KMS-11 (cell line): Measurements from ENCODE around the gene NFIB.

ENCODE experiments used
- H2AFZ ChIP-seq: fragments of 200-600 bp; sonication (generic); 2 replicates; pipeline ENCODE4 v1.6.1; 2016; ENCODE audit warnings: antibody characterized with exemption, mixed run types, low read depth
- H3K27ac ChIP-seq: fragments of 200-600 bp; sonication (generic); 2 replicates; pipeline ENCODE4 v1.6.1; 2016; ENCODE audit warnings: mild to moderate bottlenecking, mixed run types
- H3K27me3 ChIP-seq: fragments of 200-600 bp; sonication (generic); 2 replicates; pipeline ENCODE4 v1.6.1; 2017; ENCODE audit warnings: mild to moderate bottlenecking, low read depth, mixed run types, moderate library complexity; ENCODE audit not compliant: insufficient read depth
- H3K36me3 ChIP-seq: fragments of 200-600 bp; sonication (generic); 2 replicates; pipeline ENCODE4 v1.6.1; 2017; ENCODE audit warnings: mild to moderate bottlenecking, mixed run types; ENCODE audit not compliant: insufficient read depth
- H3K4me1 ChIP-seq: fragments of 200-600 bp; sonication (generic); 2 replicates; pipeline ENCODE4 v1.6.1; 2016; ENCODE audit warnings: mild to moderate bottlenecking, low read depth, mixed run types; ENCODE audit not compliant: poor library complexity, severe bottlenecking
- H3K4me2 ChIP-seq: fragments of 200-600 bp; sonication (generic); 2 replicates; pipeline ENCODE4 v1.7.0; 2016; ENCODE audit warnings: mild to moderate bottlenecking, mixed run types
- H3K4me3 ChIP-seq: fragments of 200-600 bp; sonication (generic); IDR thresholded peaks from 2 replicates; pipeline ENCODE4 v1.6.1; 2017; ENCODE audit warnings: low read depth, low read length, mixed read lengths; ENCODE audit not compliant: insufficient read depth
- H3K79me2 ChIP-seq: fragments of 200-600 bp; sonication (generic); 2 replicates; pipeline ENCODE4 v1.6.1; 2016; ENCODE audit warnings: low read depth, mixed run types; ENCODE audit not compliant: insufficient read depth
- H3K9ac ChIP-seq: fragments of 200-600 bp; sonication (generic); 2 replicates; pipeline ENCODE4 v1.6.1; 2016; ENCODE audit warnings: mild to moderate bottlenecking, mixed run types
- H4K20me1 ChIP-seq: fragments of 200-600 bp; sonication (generic); 2 replicates; pipeline ENCODE4 v1.6.1; 2016; ENCODE audit warnings: mild to moderate bottlenecking, mixed run types; ENCODE audit not compliant: insufficient read depth
- CTCF ChIP-seq: fragments of 200-600 bp; sonication (generic); conservative IDR thresholded peaks from 2 replicates; pipeline ENCODE4 v1.6.1; 2017; ENCODE audit warnings: low read depth, mild to moderate bottlenecking, antibody characterized with exemption, low read length, moderate library complexity, mixed read lengths

The NFIB gene

GRCh38 chr9:14344053-14344524, 30.1 kb upstream of the NFIB start:
- H3K4me3 ChIP-seq = no peak overlapping the region
- H3K9ac ChIP-seq = no peak overlapping the region
- no peak for TF ChIP-seq CTCF
- no peak overlapping the region for H2AFZ ChIP-seq
- no peaks in the 10 kb centered on the region for H4K20me1 ChIP-seq
- no peaks in the 10 kb centered on the region for H3K4me1 ChIP-seq
- H3K36me3 ChIP-seq = no peaks in the 10 kb centered on the region
- no peak overlapping the region for H3K4me2 ChIP-seq
- H3K79me2 ChIP-seq = no peaks in the 10 kb centered on the region
- no peaks in the 10 kb centered on the region for H3K27me3 ChIP-seq
- H3K27ac ChIP-seq = no peak overlapping the region

- no peak overlapping the region for H3K27ac ChIP-seq
- no peaks in the 10 kb centered on the region for H3K79me2 ChIP-seq
- H4K20me1 ChIP-seq = no peaks in the 10 kb centered on the region
- no peak overlapping the region for H3K4me3 ChIP-seq
- no peaks in the 10 kb centered on the region for H3K27me3 ChIP-seq
- no peak overlapping the region for H3K9ac ChIP-seq
- TF ChIP-seq CTCF = no peak
- H3K4me2 ChIP-seq = no peak overlapping the region
- H3K4me1 ChIP-seq = no peaks in the 10 kb centered on the region
- H2AFZ ChIP-seq = no peak overlapping the region
- H3K36me3 ChIP-seq = no peaks in the 10 kb centered on the region
These were observed 29.5 kb upstream of the NFIB start for GRCh38 chr9:14343261-14344031.

- Histone ChIP-seq H3K36me3 (no peaks in the 10 kb centered on the region), H3K27me3 (no peaks in the 10 kb centered on the region), H2AFZ (no peak overlapping the region), H3K9ac (no peak overlapping the region), H3K4me1 (no peaks in the 10 kb centered on the region), H3K27ac (no peak overlapping the region), H3K4me2 (no peak overlapping the region), H3K79me2 (no peaks in the 10 kb centered on the region), H4K20me1 (no peaks in the 10 kb centered on the region), H3K4me3 (no peak overlapping the region)
- no peak for TF ChIP-seq CTCF
These were observed 28.8 kb upstream of the NFIB start for GRCh38 chr9:14342736-14343135.

GRCh38 chr9:14341437-14342122, 27.6 kb upstream of the NFIB start:
- no peak overlapping the region for H3K27ac ChIP-seq
- H2AFZ ChIP-seq = no peak overlapping the region
- no peaks in the 10 kb centered on the region for H3K79me2 ChIP-seq
- H3K4me1 ChIP-seq = no peaks in the 10 kb centered on the region
- TF ChIP-seq CTCF = no peak
- no peak overlapping the region for H3K4me2 ChIP-seq
- no peak overlapping the region for H3K4me3 ChIP-seq
- no peak overlapping the region for H3K9ac ChIP-seq
- H4K20me1 ChIP-seq = no peaks in the 10 kb centered on the region
- no peaks in the 10 kb centered on the region for H3K36me3 ChIP-seq
- H3K27me3 ChIP-seq = no peaks in the 10 kb centered on the region
